Stimulated activated CD8-positive, alpha-beta memory T cell treated with anti-CD3 and anti-CD28 coated beads, Interleukin-15, amount 100 ng/mL, for 24 hours (primary cell): ENCODE data around the gene SORCS3.

Experiments used
- DNase-seq: peaks from one replicate; pipeline ENCODE4 v3.0.0-alpha.2; 2020; ENCODE audit warnings: low read depth

SORCS3 gene

GRCh38 chr10:105268961-105269360 lies 627.9 kb downstream of the SORCS3 start:
- no peak for DNase-seq

- DNase-seq = no peak
Observed at GRCh38 chr10:105269689-105270088, 628.6 kb downstream of the SORCS3 start.

DNA sequence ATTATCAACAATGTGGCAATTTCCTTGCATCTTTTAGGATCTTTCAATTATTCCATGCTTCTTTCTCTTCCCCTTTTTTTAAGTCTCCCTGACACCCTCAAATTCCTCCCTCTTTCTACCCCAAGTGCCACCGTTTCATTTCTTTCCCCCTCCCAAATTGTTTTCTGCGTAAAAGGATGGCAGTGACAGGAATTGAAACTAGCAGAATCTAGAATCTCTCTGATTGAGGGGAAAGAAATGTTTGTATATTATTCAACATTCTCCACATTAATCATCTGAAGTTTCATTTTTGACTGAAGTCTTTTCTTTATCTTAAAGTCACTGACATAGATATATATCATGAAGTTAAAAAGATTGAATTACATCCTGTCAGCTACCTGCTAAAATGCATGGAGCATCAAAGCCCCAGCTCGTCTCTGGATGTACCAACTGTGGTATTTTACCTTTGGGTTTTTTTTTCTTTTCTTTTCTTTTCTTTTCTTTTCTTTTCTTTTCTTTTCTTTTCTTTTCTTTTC lies 633.5 kb downstream of the SORCS3 start:
- no peak for DNase-seq

DNA sequence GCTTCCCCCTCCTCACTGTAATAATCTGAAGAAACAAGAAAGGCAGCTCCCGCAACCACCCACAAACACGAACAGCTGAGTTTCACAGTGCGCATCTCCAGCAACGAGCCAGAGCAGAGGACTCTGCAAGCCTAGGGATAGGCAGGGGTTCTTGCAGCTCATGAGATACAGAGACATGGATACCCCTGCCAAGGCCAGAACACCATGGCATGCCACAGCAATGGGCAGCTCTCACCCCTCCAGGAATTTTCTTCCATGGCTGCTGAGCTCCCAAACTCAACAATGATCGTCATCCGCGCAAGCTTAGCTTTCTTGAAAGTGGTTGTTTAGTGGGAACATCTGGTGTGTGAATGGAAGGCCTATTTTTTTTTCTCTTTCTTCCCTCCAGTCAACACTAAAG lies 637.3 kb downstream of the SORCS3 start:
- no peak for DNase-seq

DNA sequence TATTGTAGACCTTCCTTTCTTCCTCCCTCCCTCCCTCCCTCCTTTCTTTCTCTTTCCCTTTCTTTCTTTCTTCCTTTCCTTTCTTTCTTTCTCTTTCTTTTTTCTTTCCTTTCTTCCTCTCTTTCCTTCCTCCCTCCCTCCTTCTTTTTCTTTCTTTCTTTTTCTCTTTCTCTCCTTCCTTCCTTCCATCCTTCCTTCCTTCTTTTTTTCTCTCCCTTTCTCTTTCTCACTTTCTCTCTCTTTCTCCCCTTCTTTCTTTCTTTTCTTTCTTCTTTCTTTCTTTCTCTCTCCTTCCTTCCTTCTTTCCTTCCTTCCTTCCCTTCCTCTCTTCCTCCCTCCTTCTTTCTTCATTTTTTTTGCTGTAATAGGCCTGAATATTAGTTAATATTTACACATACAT lies 638.0 kb downstream of the SORCS3 start:
- DNase-seq = no peak

- DNase-seq = no peak
Observed at GRCh38 chr10:105280895-105281294, 639.8 kb downstream of the SORCS3 start.

DNA sequence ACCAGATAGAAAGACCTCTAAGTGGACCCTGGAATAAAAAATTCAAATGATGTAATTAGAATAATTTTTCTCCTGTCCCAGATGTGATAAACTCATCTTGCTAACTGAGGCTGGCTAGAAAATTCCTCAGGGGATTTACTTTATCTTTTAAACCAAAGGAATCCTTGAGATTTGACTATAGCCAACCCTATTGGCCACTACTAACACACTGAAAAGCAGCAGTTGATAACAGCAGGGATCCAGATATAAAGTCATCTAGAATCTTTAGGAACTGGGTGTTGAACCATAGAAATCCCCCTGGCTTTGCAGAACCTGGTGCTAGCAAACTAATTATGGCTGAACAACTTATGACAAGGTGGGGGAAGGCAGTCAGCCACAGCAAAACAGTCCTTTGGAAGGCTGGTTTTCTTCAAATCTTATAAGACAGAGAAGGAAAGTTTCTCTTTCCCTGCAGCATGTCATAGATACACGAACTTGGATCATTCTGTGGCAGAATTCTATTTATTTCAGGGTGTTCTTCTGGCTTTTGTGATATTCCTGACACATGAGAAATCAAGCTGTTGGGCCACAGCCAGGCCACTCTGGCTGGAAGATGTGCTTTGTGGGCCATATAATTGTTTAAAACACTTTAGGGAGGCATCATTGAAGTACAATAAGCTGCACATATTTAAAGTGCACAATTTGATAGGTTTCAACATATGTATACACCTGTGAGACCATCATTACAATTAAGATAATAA lies 643.6 kb downstream of the SORCS3 start:
- DNase-seq = no peak

DNA sequence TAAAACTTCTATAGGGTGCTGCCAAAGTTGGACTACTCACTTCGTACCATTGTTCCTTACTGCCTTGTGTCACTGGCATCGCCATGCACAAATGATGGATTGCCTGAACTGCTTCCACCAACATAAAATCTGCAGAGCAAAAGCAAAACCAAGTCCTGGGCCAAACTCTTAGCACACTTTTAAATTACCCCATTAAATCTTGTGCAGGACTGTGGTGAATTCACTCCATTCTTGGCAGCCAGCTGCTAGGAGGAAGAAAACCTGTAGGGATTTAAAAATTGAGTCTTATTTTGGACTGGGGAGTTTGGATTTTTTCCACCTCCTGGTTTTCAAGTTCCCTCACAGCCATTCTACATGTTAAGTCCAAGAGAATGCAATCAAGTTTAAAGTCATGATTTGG lies 646.9 kb downstream of the SORCS3 start:
- DNase-seq = no peak

GRCh38 chr10:105288613-105289012 lies 647.5 kb downstream of the SORCS3 start:
- no peak for DNase-seq

DNA sequence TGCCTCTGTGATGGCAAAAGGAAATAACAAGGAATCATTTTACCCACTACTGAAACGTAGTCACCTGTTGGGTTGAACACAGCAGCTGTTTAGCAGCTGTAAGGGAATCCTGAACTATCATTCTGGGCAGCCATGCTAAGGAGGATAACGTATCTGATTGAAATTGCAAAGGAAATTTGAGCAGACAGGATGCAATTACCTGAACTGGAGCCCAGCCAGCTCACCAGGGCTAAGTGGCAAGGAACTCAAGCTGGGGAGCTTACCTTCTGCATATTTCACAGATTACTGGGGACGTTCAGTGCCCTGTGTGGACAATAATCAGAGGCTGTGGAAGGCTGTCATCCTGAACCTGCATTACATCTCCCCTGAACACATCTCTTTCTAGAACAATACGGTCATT lies 650.5 kb downstream of the SORCS3 start:
- no peak for DNase-seq

- DNase-seq = no peak
Observed at GRCh38 chr10:105292236-105292635, 651.1 kb downstream of the SORCS3 start.
